Tibial artery (tissue), 4 donors: Measurements from ENCODE around the gene REEP6.

ENCODE experiments used
- DNase-seq, 2 donors: peaks; one replicate each; pipeline ENCODE4 v3.0.0-alpha.2; 2019
- H3K27ac ChIP-seq, 2 donors: fragments of 200-600 bp; sonication (generic) in 1 of 2; 1 replicate in 1 of 2; 2 replicates in 1 of 2; pipeline ENCODE4 v1.5.1; 2018 to 2019; ENCODE audit warnings: mild to moderate bottlenecking in 1 of 2
- H3K27me3 ChIP-seq, 2 donors: fragments of 200-600 bp; sonication (generic) in 1 of 2; one replicate each; pipeline versions ENCODE4 v1.5.1 to v1.6.0; 2016 to 2019
- H3K36me3 ChIP-seq, 3 donors: fragments of 200-600 bp; sonication (generic) in 2 of 3; one replicate each; pipeline ENCODE4 v1.5.1; 2016 to 2019; ENCODE audit warnings: mild to moderate bottlenecking in 2 of 3
- H3K4me1 ChIP-seq, 4 donors: fragments of 200-600 bp; sonication (generic) in 2 of 4; 1 replicate in 3 of 4; 2 replicates in 1 of 4; pipeline ENCODE4 v1.5.1; 2016 to 2019
- H3K4me3 ChIP-seq, 2 donors: fragments of 200-600 bp; sonication (generic) in 1 of 2; 1 replicate in 1 of 2; 2 replicates in 1 of 2; pipeline ENCODE4 v1.5.1; 2018 to 2019; ENCODE audit warnings: mild to moderate bottlenecking in 2 of 2
- H3K9me3 ChIP-seq, 3 donors: fragments of 200-600 bp; sonication (generic) in 1 of 3; one replicate each; pipeline ENCODE4 v1.5.1; 2016 to 2019
- CTCF ChIP-seq, 2 experiments: fragments of 200-600 bp in 1 of 2; fragments of 450-650 bp in 1 of 2; IDR thresholded peaks; one replicate each; pipeline ENCODE4 v1.5.1; 2017 to 2019; ENCODE audit warnings: antibody characterized with exemption in 2 of 2, mild to moderate bottlenecking in 1 of 2, moderate library complexity in 1 of 2
- intact Hi-C: fragments of 100-400 bp; cut with DNase I; formaldehyde crosslinking; loops from one replicate; pipeline ENCODE4 v1.15.0; 2023; ENCODE audit warnings: low total_unique reads

REEP6 gene

GRCh38 chr19:1482361-1483130 is 8.4 kb upstream of the REEP6 start:
- Histone ChIP-seq H3K27ac (no peak overlapping the region), H3K4me3 (no peak overlapping the region), H3K9me3 (no peaks in the 10 kb centered on the region), H3K27me3 (peaks cover 0 to 9% of the 10 kb centered on the region in 2 donors), H3K4me1 (peaks cover 0 to 18% (median 16%) of the 10 kb centered on the region in 4 donors), H3K36me3 (no peaks in the 10 kb centered on the region)
- no peak for TF ChIP-seq CTCF (IDR thresholded peaks at IDR 0.05)
- intact Hi-C loops, result no loop called here
- DNase-seq, result no peak

GRCh38 chr19:1483131-1483978 is 7.6 kb upstream of the REEP6 start:
- no peak overlapping the region for H3K4me3 ChIP-seq
- intact Hi-C loops, result no loop called here
- H3K9me3 ChIP-seq, result no peaks in the 10 kb centered on the region
- no peak for TF ChIP-seq CTCF (IDR thresholded peaks at IDR 0.05)
- peaks cover 0 to 12% (median 9%) of the 10 kb centered on the region in 4 donors for H3K4me1 ChIP-seq
- no peaks in the 10 kb centered on the region for H3K36me3 ChIP-seq
- H3K27ac ChIP-seq, result no peak overlapping the region
- DNase-seq, result no peak
- H3K27me3 ChIP-seq, result peaks cover 0 to 9% of the 10 kb centered on the region in 2 donors

- no peak overlapping the region for H3K27ac ChIP-seq
- H3K9me3 ChIP-seq, result no peaks in the 10 kb centered on the region
- intact Hi-C loops, result no loop called here
- DNase-seq, result no peak
- no peak for TF ChIP-seq CTCF (IDR thresholded peaks at IDR 0.05)
- no peak overlapping the region for H3K4me3 ChIP-seq
- peaks cover 0 to 9% of the 10 kb centered on the region in 2 donors for H3K27me3 ChIP-seq
- H3K4me1 ChIP-seq, result peaks cover 0 to 8% (median 5%) of the 10 kb centered on the region in 4 donors
- no peaks in the 10 kb centered on the region for H3K36me3 ChIP-seq
These were observed 7.0 kb upstream of the REEP6 start for GRCh38 chr19:1483979-1484428.

- no peak for TF ChIP-seq CTCF (IDR thresholded peaks at IDR 0.05)
- Histone ChIP-seq H3K27me3 (peaks cover 0 to 18% of the 10 kb centered on the region in 2 donors), H3K4me1 (peaks cover 0 to 21% (median 16%) of the 10 kb centered on the region in 4 donors), H3K27ac (no peak overlapping the region), H3K4me3 (no peak overlapping the region), H3K9me3 (no peaks in the 10 kb centered on the region), H3K36me3 (no peaks in the 10 kb centered on the region)
- no peak for DNase-seq
- intact Hi-C loops, result no loop called here
These were observed 4.0 kb upstream of the REEP6 start for GRCh38 chr19:1486720-1487575.

GRCh38 chr19:1487576-1488281 is 3.3 kb upstream of the REEP6 start:
- peaks cover 0 to 21% (median 16%) of the 10 kb centered on the region in 4 donors for H3K4me1 ChIP-seq
- H3K4me3 ChIP-seq, result no peak overlapping the region
- H3K27ac ChIP-seq, result no peak overlapping the region
- peaks cover 0 to 17% of the 10 kb centered on the region in 2 donors for H3K27me3 ChIP-seq
- no peak for DNase-seq
- intact Hi-C loops, result no loop called here
- H3K36me3 ChIP-seq, result no peaks in the 10 kb centered on the region
- no peaks in the 10 kb centered on the region for H3K9me3 ChIP-seq
- no peak for TF ChIP-seq CTCF (IDR thresholded peaks at IDR 0.05)
